Sigmoid colon (tissue), 7 donors: ENCODE results near the gene GPR18. TPM values are rescaled to one million over a fixed set of nuclear protein-coding genes. Genes with fewer than 3 reads are reported as not detected.

Source experiments
- DNase-seq: peaks from one replicate; pipeline ENCODE4 v3.0.0-alpha.2; 2019
- H3K27ac ChIP-seq, 4 donors: fragments of 200-600 bp; sonication (generic); one replicate each; pipeline ENCODE4 v1.5.1; 2016 to 2019; ENCODE audit warnings: mild to moderate bottlenecking in 1 of 4
- H3K27me3 ChIP-seq, 3 donors: fragments of 200-600 bp; sonication (generic); one replicate each; pipeline ENCODE4 v1.5.1; 2019; ENCODE audit warnings: mild to moderate bottlenecking in 1 of 3
- H3K36me3 ChIP-seq, 4 donors: fragments of 200-600 bp; sonication (generic); one replicate each; pipeline ENCODE4 v1.5.1; 2016 to 2019
- H3K4me1 ChIP-seq, 4 donors: fragments of 200-600 bp; sonication (generic); one replicate each; pipeline ENCODE4 v1.5.1; 2017 to 2019
- H3K4me3 ChIP-seq, 4 donors: fragments of 200-600 bp; sonication (generic); one replicate each; pipeline ENCODE4 v1.5.1; 2017 to 2019; ENCODE audit warnings: mild to moderate bottlenecking in 2 of 4, moderate library complexity in 1 of 4
- H3K9me3 ChIP-seq, 4 donors: fragments of 200-600 bp in 3 of 4; sonication (generic) in 3 of 4; one replicate each; pipeline versions ENCODE4 v1.5.1 to v1.6.1; 2013 to 2019
- EP300 ChIP-seq, 4 donors: sonication (generic); formaldehyde crosslinking; IDR thresholded peaks; one replicate each; pipeline ENCODE4 v1.6.1; 2017; ENCODE audit warnings: antibody characterized with exemption in 4 of 4
- POLR2A ChIP-seq, 2 donors: fragments of 450-650 bp; IDR thresholded peaks; one replicate each; pipeline ENCODE4 v1.6.1; 2016; ENCODE audit warnings: antibody characterized with exemption in 2 of 2, mild to moderate bottlenecking in 2 of 2, moderate library complexity in 2 of 2
- POLR2AphosphoS5 ChIP-seq, 4 donors: sonication (generic); formaldehyde crosslinking; IDR thresholded peaks; one replicate each; pipeline ENCODE4 v1.6.1; 2017; ENCODE audit warnings: antibody characterized with exemption in 4 of 4
- WGBS, 2 donors: extraction: QIAGEN DNeasy Blood & Tissue Kit; methylation state at CpG; one replicate each; pipeline ENCODE4 v1.1.7; 2013; 5-methylcytosine and 5-hydroxymethylcytosine counted together
- intact Hi-C: fragments of 100-400 bp; cut with DNase I; formaldehyde crosslinking; loops from one replicate; pipeline ENCODE4 v1.15.1; 2023
- polyA plus RNA-seq, 3 donors: library from polyadenylated mRNA; stranded (reverse); fragments of 200-250 nt; gene quantifications; one replicate each; pipeline ENCODE4 v1.2.3, GENCODE V29; 2013
- small RNA-seq, 3 donors: library from RNA; depleted of rRNA; stranded (forward); fragments of <200 nt; gene quantifications; one replicate each; pipeline ENCODE3, GENCODE V24; 2016
- total RNA-seq, 4 donors: library from RNA; depleted of rRNA; stranded (reverse); fragments of >200 nt; gene quantifications; one replicate each; pipeline ENCODE4 v1.1.0, GENCODE V29; 2016
- TF ChIP-seq, protein P1 (sequence below), 4 experiments: fragments of 450-650 bp in 3 of 4; fragments of 200-600 bp in 1 of 4; IDR thresholded peaks; one replicate each; pipeline ENCODE4 v1.5.1; 2016 to 2019; ENCODE audit warnings: antibody characterized with exemption in 4 of 4, mild to moderate bottlenecking in 3 of 4, moderate library complexity in 2 of 4
- donor health status: healthy with polysubstance abuse.
- donor health status: Bipolar disorder and iron deficiency.
- donor health status: healthy.

GPR18 gene
- total and polyA plus RNA-seq, 7 donors = 0.83 to 7.5 TPM; not detected in 5

DNA sequence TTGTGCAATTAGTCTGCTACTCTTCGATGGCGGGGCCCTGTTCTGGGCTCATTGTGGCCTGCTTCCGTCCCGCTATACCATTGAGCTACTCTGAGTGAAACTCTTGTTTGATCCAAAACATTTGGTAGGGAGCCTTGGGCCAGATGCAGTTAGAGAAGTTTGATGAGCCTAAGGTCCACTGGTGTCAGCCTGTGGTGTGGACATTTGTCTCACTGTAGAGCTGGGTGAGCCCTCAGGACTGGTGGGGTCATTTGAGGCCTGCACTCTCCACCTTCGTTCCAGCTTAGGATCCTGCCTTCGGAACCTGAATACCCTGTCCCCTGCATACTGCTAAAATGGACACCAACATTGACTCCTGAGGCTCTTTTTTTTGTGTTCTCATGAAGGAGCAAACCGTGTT, 50.7 kb downstream of the GPR18 start:
- 94% methylated on average over 7 of the region's 7 CpGs for WGBS, 2 donors
- no peaks in the 10 kb centered on the region for H3K36me3 ChIP-seq

GRCh38 chr13:99206873-99207272, 51.3 kb downstream of the GPR18 start:
- no peaks in the 10 kb centered on the region for H3K36me3 ChIP-seq
- no peak overlapping the region for H3K27ac ChIP-seq
- intact Hi-C loops = no loop called here
- TF ChIP-seq EP300 (IDR thresholded peaks at IDR 0.05) = no peak
- no peak for TF ChIP-seq POLR2A (IDR thresholded peaks at IDR 0.05)
- TF ChIP-seq POLR2AphosphoS5 (IDR thresholded peaks at IDR 0.05) = no peak
- TF ChIP-seq, protein P1, sequence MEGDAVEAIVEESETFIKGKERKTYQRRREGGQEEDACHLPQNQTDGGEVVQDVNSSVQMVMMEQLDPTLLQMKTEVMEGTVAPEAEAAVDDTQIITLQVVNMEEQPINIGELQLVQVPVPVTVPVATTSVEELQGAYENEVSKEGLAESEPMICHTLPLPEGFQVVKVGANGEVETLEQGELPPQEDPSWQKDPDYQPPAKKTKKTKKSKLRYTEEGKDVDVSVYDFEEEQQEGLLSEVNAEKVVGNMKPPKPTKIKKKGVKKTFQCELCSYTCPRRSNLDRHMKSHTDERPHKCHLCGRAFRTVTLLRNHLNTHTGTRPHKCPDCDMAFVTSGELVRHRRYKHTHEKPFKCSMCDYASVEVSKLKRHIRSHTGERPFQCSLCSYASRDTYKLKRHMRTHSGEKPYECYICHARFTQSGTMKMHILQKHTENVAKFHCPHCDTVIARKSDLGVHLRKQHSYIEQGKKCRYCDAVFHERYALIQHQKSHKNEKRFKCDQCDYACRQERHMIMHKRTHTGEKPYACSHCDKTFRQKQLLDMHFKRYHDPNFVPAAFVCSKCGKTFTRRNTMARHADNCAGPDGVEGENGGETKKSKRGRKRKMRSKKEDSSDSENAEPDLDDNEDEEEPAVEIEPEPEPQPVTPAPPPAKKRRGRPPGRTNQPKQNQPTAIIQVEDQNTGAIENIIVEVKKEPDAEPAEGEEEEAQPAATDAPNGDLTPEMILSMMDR (IDR thresholded peaks at IDR 0.05) = no peak
- no peak overlapping the region for H3K4me3 ChIP-seq
- H3K4me1 ChIP-seq = peaks cover 0 to 24% (median 9%) of the 10 kb centered on the region in 4 donors
- 93 to 94% methylated on average over 5 of the region's 5 CpGs for WGBS, 2 donors
- H3K27me3 ChIP-seq = no peaks in the 10 kb centered on the region
- DNase-seq = no peak
- H3K9me3 ChIP-seq = no peaks in the 10 kb centered on the region

More for the DNA sequence above, 50.7 kb downstream of the GPR18 start:
- Histone ChIP-seq H3K4me1 (peaks cover 0 to 18% (median 2%) of the 10 kb centered on the region in 4 donors), H3K9me3 (no peaks in the 10 kb centered on the region), H3K4me3 (no peak overlapping the region), H3K27ac (no peak overlapping the region), H3K27me3 (no peaks in the 10 kb centered on the region)
- DNase-seq = no peak
- intact Hi-C loops = no loop called here
- TF ChIP-seq POLR2A (IDR thresholded peaks at IDR 0.05) (no peak), POLR2AphosphoS5 (IDR thresholded peaks at IDR 0.05) (no peak), EP300 (IDR thresholded peaks at IDR 0.05) (no peak)
- TF ChIP-seq, protein P1 (IDR thresholded peaks at IDR 0.05) = no peak

- TF ChIP-seq POLR2AphosphoS5 (IDR thresholded peaks at IDR 0.05) = no peak
- TF ChIP-seq EP300 (IDR thresholded peaks at IDR 0.05) = no peak
- TF ChIP-seq POLR2A (IDR thresholded peaks at IDR 0.05) = no peak
- TF ChIP-seq, protein P1 (IDR thresholded peaks at IDR 0.05) = no peak
- no peak overlapping the region for H3K27ac ChIP-seq
- no peaks in the 10 kb centered on the region for H3K9me3 ChIP-seq
- no peaks in the 10 kb centered on the region for H3K36me3 ChIP-seq
- intact Hi-C loops = no loop called here
- H3K27me3 ChIP-seq = no peaks in the 10 kb centered on the region
- H3K4me3 ChIP-seq = no peak overlapping the region
- peaks cover 0 to 29% (median 10%) of the 10 kb centered on the region in 4 donors for H3K4me1 ChIP-seq
- WGBS, 2 donors = 96 to 97% methylated on average over 8 of the region's 8 CpGs
- no peak for DNase-seq
Observed at GRCh38 chr13:99206226-99206625, 52.0 kb downstream of the GPR18 start.

GRCh38 chr13:99205621-99206220, 52.5 kb downstream of the GPR18 start:
- no peaks in the 10 kb centered on the region for H3K27me3 ChIP-seq
- H3K4me1 ChIP-seq = peaks cover 0 to 29% (median 10%) of the 10 kb centered on the region in 4 donors
- intact Hi-C loops = no loop called here
- no peak for DNase-seq
- no peak overlapping the region for H3K27ac ChIP-seq
- H3K9me3 ChIP-seq = no peaks in the 10 kb centered on the region
- no peak overlapping the region for H3K4me3 ChIP-seq
- H3K36me3 ChIP-seq = no peaks in the 10 kb centered on the region
- TF ChIP-seq POLR2AphosphoS5 (IDR thresholded peaks at IDR 0.05) (no peak), EP300 (IDR thresholded peaks at IDR 0.05) (no peak), POLR2A (IDR thresholded peaks at IDR 0.05) (no peak)
- TF ChIP-seq, protein P1 (IDR thresholded peaks at IDR 0.05) = no peak
- WGBS, 2 donors = 92 to 96% methylated on average over 22 of the region's 22 CpGs

Small RNAs within 50 kb of the gene (small RNA-seq; reads per million reads assigned to genes)
- 0 to 0.30 (median 0) reads per million in 3 donors for gene RN7SKP9

Other genes with a start within 250 kb of the GPR18 start
- gene UBAC2, start 57.5 kb downstream of the GPR18 start, total RNA-seq = 10 to 100 TPM; 47.4 to 54.6 (median 49.2) TPM
- gene UBAC2, start 57.5 kb downstream of the GPR18 start, polyA plus RNA-seq = 10 to 100 TPM; 31.8 to 73.9 (median 43.0) TPM
- gene GPR183, start 49.0 kb upstream of the GPR18 start, total RNA-seq = 10 to 100 TPM; 30.9 to 36.4 (median 33.2) TPM
- 10 to 100 TPM in 2 of 3 donors, 1 to 10 TPM in 1; 4.8 to 20.2 (median 10.4) TPM for gene GPR183, start 49.0 kb upstream of the GPR18 start, polyA plus RNA-seq
- gene TM9SF2, start 243.1 kb upstream of the GPR18 start, total RNA-seq = 10 to 100 TPM; 60.9 to 75.3 (median 64.5) TPM
- gene TM9SF2, start 243.1 kb upstream of the GPR18 start, polyA plus RNA-seq = 100 to 1,000 TPM in 1 of 3 donors, 10 to 100 TPM in 2; 21.6 to 110 (median 42.1) TPM